GM12891 (cell line): Measurements from ENCODE around the gene CHCHD10.

Experiments
- POLR2A ChIP-seq: IDR thresholded peaks from 2 replicates; pipeline ENCODE4 v1.6.1; 2011; ENCODE audit warnings: low read depth, low read length, control low read depth
- POLR2AphosphoS5 ChIP-seq: IDR thresholded peaks from 2 replicates; pipeline ENCODE4 v1.6.1; 2011; ENCODE audit warnings: low read depth, low read length, control low read depth
- SPI1 ChIP-seq: IDR thresholded peaks from 2 replicates; pipeline ENCODE4 v1.6.1; 2011; ENCODE audit warnings: low read depth, low read length, control low read depth
- TAF1 ChIP-seq: IDR thresholded peaks from 2 replicates; pipeline ENCODE4 v1.6.1; 2011; ENCODE audit warnings: low read depth, low read length, control low read depth

DNA sequence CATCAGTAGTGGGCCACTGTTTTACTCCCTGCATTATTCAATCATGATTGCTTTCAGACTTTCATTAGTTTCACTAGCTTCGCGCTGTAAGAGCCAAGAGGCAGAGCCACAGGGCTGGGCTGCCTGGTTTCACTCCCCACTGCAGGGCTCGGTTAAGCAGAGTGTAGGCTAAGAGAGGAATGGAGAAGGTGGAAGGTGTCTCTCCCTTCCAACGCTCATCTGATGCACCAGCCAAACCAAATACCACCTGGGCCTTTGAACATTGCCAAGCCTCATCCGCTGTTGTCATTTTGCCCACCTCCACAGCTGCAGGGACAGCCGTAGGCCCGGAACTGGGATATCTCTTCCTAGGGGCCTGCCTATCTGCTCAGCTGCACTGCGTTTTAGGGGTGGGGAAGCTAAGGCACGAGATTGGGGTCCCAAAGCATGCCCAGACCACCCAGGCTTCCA lies 18.5 kb upstream of the CHCHD10 start:
- TF ChIP-seq POLR2AphosphoS5 (no peak), POLR2A (no peak), TAF1 (no peak), SPI1 (no peak)
